PFSK-1 (cell line): Measurements from ENCODE around the gene MAPK8IP3.

Source experiments
- FOXP2 ChIP-seq: optimal IDR thresholded peaks from 2 replicates; pipeline ENCODE3; 2011; ENCODE audit warnings: borderline replicate concordance, control low read depth, inconsistent platforms; ENCODE audit not compliant: insufficient read depth; ENCODE audit errors: extremely low read length, extremely low read depth
- POLR2AphosphoS5 ChIP-seq: IDR thresholded peaks from 2 replicates; pipeline ENCODE4 v1.6.1; 2012; ENCODE audit warnings: low read depth, mild to moderate bottlenecking, control low read depth, low read length, moderate library complexity
- SIN3A ChIP-seq: IDR thresholded peaks from 2 replicates; pipeline ENCODE4 v1.6.1; 2012; ENCODE audit warnings: mild to moderate bottlenecking, low read length, moderate library complexity, borderline replicate concordance; ENCODE audit not compliant: insufficient read depth
- TAF1 ChIP-seq: IDR thresholded peaks from 2 replicates; pipeline ENCODE4 v1.6.1; 2012; ENCODE audit warnings: low read length, control low read depth, borderline replicate concordance; ENCODE audit not compliant: insufficient read depth
- TF ChIP-seq, protein P1 (sequence below), 2 experiments: IDR thresholded peaks; 2 replicates each; pipeline versions ENCODE4 v1.6.1 to v1.8.0; 2011 to 2012; ENCODE audit warnings: low read depth in 2 of 2, low read length in 2 of 2, control low read depth in 1 of 2, inconsistent platforms in 1 of 2, mild to moderate bottlenecking in 1 of 2, moderate library complexity in 1 of 2; ENCODE audit not compliant: insufficient read depth in 1 of 2

The MAPK8IP3 gene

GRCh38 chr16:1713933-1714332 lies 7.9 kb downstream of the MAPK8IP3 start:
- TF ChIP-seq TAF1 (no peak), SIN3A (no peak), FOXP2 (no peak), POLR2AphosphoS5 (no peak)
- TF ChIP-seq, protein P1, sequence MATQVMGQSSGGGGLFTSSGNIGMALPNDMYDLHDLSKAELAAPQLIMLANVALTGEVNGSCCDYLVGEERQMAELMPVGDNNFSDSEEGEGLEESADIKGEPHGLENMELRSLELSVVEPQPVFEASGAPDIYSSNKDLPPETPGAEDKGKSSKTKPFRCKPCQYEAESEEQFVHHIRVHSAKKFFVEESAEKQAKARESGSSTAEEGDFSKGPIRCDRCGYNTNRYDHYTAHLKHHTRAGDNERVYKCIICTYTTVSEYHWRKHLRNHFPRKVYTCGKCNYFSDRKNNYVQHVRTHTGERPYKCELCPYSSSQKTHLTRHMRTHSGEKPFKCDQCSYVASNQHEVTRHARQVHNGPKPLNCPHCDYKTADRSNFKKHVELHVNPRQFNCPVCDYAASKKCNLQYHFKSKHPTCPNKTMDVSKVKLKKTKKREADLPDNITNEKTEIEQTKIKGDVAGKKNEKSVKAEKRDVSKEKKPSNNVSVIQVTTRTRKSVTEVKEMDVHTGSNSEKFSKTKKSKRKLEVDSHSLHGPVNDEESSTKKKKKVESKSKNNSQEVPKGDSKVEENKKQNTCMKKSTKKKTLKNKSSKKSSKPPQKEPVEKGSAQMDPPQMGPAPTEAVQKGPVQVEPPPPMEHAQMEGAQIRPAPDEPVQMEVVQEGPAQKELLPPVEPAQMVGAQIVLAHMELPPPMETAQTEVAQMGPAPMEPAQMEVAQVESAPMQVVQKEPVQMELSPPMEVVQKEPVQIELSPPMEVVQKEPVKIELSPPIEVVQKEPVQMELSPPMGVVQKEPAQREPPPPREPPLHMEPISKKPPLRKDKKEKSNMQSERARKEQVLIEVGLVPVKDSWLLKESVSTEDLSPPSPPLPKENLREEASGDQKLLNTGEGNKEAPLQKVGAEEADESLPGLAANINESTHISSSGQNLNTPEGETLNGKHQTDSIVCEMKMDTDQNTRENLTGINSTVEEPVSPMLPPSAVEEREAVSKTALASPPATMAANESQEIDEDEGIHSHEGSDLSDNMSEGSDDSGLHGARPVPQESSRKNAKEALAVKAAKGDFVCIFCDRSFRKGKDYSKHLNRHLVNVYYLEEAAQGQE (IDR thresholded peaks at IDR 0.05; ENCODE audit: insufficient read depth in 1 of 2, low read depth in 2 of 2, low read length in 2 of 2): no peak

GRCh38 chr16:1715220-1715619 lies 9.2 kb downstream of the MAPK8IP3 start:
- TF ChIP-seq POLR2AphosphoS5 (no peak), FOXP2 (no peak), TAF1 (no peak), SIN3A (no peak)

- TF ChIP-seq FOXP2: no peak
- TF ChIP-seq, protein P1 (IDR thresholded peaks at IDR 0.05; ENCODE audit: insufficient read depth in 1 of 2, low read depth in 2 of 2, low read length in 2 of 2): no peak
- no peak for TF ChIP-seq SIN3A
- TF ChIP-seq POLR2AphosphoS5: no peak
- no peak for TF ChIP-seq TAF1
Measured at GRCh38 chr16:1721372-1721771, 15.4 kb downstream of the MAPK8IP3 start.

GRCh38 chr16:1723450-1724147 lies 17.6 kb downstream of the MAPK8IP3 start:
- TF ChIP-seq TAF1 (no peak), POLR2AphosphoS5 (no peak)

DNA sequence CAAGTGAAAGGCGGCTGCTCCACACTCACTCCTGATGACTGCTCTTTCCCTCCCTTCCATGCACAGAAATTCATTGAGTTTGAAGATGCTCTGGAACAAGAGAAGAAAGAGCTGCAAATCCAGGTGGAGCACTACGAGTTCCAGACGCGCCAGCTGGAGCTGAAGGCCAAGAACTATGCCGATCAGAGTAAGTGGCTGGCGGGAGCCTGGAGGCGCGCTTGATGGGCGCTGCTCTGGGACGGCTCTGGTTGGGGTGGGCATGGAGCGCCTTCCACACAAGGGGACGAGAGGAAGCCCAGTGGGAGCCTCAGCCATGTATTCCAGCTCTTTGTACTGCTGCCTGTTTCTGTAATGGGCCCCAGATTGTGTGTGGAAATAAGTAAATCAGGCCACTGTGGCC lies 18.5 kb downstream of the MAPK8IP3 start:
- TF ChIP-seq, protein P1 (IDR thresholded peaks at IDR 0.05; ENCODE audit: insufficient read depth in 1 of 2, low read depth in 2 of 2, low read length in 2 of 2): no peak
- TF ChIP-seq SIN3A: no peak
- TF ChIP-seq POLR2AphosphoS5: no peak
- no peak for TF ChIP-seq TAF1
- TF ChIP-seq FOXP2: no peak

DNA sequence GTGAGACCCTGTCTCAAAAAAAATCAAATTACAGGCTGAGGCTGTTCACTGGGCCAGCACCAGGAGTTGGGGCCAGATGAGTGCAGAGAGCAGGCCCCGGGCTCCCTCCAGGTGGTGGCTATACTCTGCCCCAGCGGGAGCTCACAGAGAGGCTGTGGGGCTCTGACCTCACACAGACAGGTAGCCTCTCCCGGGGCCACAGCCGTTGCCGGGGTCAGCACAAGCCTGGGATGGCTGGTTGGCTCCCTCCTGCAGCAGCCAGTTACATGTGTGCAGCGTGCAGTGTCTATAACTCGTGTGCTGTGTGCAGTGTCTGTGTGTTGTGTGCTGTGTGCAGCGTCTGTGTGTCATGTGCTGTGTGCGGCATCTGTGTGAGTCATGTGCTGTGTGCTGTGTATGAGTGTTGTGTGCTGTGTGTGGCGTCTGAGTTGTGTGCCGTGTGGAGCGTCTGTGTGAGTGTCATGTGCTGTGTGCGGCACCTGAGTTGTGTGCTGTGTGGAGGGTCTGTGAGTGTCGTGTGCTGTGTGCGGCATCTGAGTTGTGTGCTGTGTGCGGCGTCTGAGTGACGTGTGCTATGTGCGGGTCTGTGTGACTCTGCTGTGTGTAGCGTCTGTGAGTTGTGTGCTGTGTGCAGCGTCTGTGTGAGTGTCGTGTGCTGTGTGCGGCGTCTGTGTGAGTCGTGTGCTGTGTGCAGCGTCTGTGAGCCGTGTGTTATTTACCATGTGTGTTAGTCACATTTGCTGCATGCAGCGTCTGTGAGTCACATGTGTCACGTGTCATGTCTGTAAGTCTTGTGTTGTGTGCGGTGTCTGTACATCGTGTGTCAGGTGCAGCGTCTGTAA lies 20.9 kb downstream of the MAPK8IP3 start:
- TF ChIP-seq SIN3A: no peak
- no peak for TF ChIP-seq FOXP2
- TF ChIP-seq TAF1: no peak
- TF ChIP-seq POLR2AphosphoS5: no peak
- TF ChIP-seq, protein P1 (IDR thresholded peaks at IDR 0.05; ENCODE audit: insufficient read depth in 1 of 2, low read depth in 2 of 2, low read length in 2 of 2): no peak
